OCI-M2 (cell line): ENCODE measurements around the gene TCERG1L.
"Not testable (repeated sequence)": the region's sequence is repeated elsewhere in the genome, so short reads cannot be mapped to it uniquely, and the experiment has no call there.

Experiments
- DNase-seq: peaks from one replicate; lab custom pipeline; 2025; ENCODE audit not compliant: unreplicated experiment; lab: John Stamatoyannopoulos, UW

The TCERG1L gene

DNA sequence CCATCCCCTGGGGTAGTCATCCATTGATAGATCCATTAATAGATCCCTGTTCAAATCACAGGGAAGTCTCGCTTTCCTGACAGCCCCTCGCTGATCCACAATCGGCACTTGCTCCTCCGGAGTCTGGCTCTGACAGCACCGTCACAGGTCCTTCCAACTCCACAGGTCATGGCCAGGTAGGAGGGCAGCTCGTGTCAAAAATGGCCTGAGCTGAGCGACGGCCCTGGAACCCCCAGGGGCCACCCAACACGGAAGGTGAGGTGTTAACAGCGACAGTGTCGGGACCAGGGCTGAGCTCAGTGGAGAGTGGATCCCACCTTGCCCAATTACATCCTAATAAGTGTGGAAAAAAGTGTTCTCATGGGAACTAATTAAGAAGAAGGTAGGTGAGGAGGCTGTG is 219.8 kb downstream of the TCERG1L start:
- DNase-seq, result no peak

- DNase-seq, result no peak
These were observed 220.5 kb downstream of the TCERG1L start for GRCh38 chr10:131090761-131091661.

DNA sequence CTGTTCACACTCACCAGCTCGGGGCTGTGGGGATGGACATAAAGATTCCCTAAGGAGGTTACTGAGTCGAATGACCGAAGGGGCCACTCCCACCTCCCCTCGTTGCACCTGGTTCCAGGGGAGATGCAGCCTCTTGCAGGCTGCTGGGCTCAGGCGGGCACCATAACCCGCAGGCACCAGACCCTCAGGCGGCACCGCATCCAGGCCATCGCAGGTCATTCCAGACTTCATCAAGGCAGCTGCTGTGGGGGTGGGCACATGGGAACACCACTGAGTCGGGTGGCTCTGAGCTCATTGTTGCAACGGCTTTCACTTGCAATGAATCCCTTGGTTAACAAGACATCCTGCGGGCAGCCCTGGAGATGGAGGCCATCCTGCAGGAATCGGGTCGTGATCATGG is 221.7 kb downstream of the TCERG1L start:
- DNase-seq, result no peak

GRCh38 chr10:131089150-131089549 is 222.4 kb downstream of the TCERG1L start:
- DNase-seq, result no peak

GRCh38 chr10:131088619-131089018 is 222.9 kb downstream of the TCERG1L start:
- DNase-seq, result no peak

GRCh38 chr10:131087464-131088215 is 223.9 kb downstream of the TCERG1L start:
- no peak for DNase-seq

- DNase-seq, result no peak
These were observed 225.0 kb downstream of the TCERG1L start for GRCh38 chr10:131086511-131086910.

GRCh38 chr10:131086094-131086493 is 225.4 kb downstream of the TCERG1L start:
- DNase-seq, result no peak

DNA sequence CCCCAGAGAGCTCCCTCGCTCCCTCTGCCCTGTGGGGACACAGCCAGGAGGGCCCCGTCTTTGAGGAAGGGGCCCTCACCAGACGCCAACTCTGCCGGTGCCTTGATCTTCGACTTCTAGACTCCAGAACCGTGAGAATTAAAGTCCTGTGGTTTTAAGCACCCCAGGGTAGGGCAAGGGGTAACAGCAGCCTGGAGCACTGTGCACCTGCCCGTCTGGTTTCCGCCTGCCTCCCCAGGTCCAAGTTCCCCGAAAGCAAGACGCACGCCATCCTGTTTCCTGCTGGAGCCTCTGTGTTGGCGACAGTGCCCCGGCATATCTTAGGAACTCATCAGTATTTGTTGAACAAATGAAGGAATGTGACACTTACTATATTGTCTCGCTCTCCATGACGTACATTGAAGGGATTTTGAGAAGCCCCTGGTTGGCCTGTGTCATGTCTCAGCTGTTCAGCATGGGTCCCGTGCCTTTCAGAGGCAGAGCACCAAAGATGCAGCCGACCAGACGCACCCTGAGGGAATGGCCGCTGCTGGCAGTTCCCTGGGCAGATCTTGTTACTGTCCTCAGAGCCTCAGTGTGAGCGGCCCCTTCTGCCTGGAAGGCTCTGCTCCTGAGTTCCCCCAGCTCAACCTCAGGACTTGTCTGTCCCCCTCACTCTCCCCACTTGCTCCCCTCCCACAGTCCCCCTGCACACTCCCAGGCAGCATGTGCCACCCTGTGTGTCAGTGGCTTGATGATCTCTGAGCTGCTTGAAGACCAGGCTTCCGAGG is 226.2 kb downstream of the TCERG1L start:
- DNase-seq, result no peak

DNA sequence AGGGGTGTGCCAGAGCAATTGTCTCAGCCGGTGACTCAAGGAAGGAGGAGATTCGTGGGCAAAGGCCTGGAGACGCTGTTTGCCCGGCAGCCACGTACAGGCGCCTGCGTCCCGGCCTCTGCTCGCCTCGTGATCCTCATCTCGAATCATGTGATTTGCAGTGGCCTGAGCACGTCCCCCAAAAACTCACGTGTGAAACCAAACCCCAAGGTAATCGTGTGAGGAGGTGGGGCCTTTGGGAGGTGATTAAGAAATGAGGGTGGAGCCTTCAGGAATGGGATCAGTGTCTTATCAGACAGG is 226.8 kb downstream of the TCERG1L start:
- DNase-seq, result no peak

DNA sequence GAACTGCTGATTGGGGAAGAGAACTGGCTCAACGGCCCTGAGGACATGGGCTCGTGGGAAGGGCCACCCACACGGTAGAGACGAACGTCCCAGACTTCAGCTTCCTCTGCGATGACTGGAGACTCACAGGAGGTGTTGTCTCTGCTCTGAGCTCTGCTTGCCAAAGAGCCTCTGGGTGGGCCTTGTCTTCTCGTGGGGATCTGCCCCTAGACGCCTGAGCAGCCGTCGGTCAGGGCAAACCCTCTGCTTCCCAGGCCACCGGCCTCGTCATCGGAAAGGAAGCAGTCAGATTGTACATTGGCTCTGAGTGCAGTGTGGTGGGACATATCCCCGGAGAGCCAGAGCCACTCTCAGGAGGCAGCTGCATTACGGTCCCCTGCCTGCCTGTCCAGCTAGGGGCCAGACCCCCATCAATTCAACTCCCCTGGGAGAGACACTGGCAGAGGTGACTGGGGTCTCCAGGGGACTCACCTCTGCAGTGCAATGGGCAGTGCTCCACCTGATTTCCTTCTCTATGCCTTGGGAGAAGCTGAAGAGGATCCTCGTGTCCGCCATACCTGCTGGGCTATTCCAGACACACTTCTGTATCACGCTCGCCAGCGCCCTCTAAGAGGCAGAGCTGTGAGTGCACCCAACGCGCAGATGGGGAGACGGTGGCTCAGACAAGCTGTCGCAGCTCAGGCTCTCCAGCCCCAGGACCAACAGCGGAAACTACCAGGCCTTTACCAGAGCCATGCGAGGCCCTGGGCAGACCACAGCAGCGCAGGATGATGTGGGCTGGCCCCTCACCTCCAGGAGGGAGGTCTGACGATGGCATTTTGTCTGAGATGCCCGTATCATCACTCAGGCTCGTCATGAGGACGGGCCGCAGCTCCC is 227.4 kb downstream of the TCERG1L start:
- no peak for DNase-seq

- DNase-seq, result no peak
These were observed 228.5 kb downstream of the TCERG1L start for GRCh38 chr10:131082991-131083481.

DNA sequence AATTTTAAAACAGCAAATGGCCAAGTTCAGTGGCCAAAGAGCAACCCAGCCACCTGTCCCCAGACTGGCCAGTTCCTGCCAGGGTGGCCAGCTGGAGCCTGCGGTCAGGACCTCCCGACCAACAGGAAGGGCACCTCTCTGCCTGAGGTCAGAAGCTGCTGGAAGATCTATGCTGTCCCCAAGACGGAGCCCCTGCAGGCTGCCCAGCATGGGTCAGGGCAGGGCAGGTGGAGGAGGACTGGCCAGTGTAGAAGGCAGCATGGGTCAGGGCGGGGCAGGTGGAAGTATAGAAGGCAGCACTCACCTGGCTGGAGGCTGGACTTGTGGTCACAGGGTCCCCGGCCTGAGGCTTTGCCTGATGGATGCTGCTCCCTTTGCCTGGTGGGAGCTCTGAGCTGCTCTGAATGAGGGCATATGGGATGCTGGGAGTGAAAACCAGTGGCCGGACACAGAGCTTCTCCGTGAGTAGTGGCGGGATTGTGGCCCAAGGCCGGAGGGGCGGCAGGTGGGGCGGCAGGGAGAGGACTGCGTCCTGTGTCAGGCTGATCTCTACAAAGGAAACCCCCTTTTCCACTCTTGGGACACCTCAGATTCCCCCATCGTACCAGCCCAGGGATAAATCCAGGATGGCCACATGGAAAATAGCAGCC is 229.2 kb downstream of the TCERG1L start:
- no peak for DNase-seq

- no peak for DNase-seq
These were observed 229.7 kb downstream of the TCERG1L start for GRCh38 chr10:131081786-131082185.

- DNase-seq, result no peak
These were observed 230.1 kb downstream of the TCERG1L start for GRCh38 chr10:131081376-131081775.

GRCh38 chr10:131080571-131080970 is 230.9 kb downstream of the TCERG1L start:
- no peak for DNase-seq

DNA sequence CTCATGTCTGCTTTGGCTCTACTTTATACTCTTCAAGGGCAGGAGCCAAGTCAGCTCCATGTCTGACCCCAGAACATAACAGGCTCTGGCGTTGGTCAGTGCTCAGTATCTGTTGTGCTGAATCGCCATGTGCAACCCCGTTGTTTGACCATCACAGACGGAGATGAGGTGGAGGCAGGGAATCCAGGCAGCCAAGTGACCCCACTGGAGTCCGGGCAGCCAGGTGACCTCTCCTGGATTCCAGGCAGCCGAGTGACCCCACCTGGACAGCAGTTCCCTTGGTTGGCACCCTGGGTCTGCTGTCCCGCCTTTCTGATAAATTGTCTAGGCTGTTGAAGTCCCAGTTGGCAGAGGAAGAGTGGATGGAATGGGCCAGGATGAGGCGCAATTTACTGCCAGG is 232.2 kb downstream of the TCERG1L start:
- DNase-seq, result no peak

DNA sequence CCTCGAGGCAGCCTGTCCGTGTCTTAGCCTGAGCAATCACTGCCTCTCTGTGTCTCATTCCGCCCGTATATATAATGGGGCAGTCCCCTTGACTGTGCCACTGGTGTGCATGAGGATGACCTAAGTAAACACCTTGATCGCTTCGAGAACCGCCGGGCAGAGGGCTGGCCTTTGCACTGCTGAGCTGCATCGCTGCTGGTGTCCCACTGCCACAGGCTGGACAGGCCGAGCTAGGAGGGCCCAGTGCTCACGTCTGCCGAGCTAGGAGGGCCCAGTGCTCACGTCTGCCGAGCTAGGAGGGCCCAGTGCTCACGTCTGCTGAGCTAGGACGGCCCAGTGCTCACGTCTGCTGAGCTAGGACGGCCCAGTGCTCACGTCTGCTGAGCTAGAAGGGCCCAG is 232.6 kb downstream of the TCERG1L start:
- DNase-seq, result not testable (repeated sequence)

- DNase-seq, result no peak
These were observed 233.2 kb downstream of the TCERG1L start for GRCh38 chr10:131078131-131078881.
